ENCODE data around the gene TSR3.

TSR3 gene

GRCh38 chr16:1308036-1308976 is 43.4 kb downstream of the TSR3 start:
- peak; percentile 76 for DNase-seq (ENCODE audit: low read depth)

DNA sequence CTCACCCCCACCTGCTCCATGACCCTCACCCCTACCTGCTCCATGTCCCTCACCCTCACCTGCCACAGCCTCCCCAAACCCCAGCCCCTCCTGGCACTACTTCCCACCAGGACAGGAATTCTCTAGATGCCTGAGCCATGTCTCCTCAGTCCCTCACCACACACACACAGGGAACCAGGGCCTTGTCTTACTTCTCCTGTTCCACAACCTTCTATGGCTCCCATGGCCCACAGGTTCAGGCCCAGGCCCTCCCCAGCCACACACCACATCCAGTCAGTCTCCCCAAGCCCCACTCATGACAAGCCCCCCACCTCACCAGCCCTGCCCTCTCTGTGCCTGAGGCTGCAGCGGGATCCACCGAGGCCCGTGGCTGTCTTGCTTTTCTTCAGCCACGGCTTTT is 45.3 kb downstream of the TSR3 start:
- no peak for DNase-seq (ENCODE audit: low read depth)

GRCh38 chr16:1305823-1306222 is 45.9 kb downstream of the TSR3 start:
- no peak for DNase-seq (ENCODE audit: low read depth)

DNA sequence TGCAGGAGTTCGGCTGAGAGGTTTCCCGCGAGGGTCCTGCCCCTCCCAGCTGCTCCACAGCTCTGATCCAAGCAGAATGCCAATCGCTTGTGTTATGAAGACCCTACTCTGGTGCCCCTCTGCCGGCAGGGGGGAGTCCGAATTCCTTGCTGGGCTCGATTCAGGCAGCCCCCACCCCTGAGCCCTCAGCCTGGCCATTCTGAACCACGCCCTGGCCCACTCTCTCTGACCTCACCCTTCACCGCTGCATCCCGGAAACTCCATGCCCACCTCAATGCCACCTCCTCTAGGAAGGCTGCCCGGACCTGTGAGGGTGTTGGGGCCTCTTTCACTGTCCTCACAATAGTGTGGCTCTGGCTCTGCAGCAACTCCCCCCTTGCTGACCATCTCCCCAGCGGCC is 50.1 kb downstream of the TSR3 start:
- DNase-seq (ENCODE audit: low read depth) = no peak

- DNase-seq (ENCODE audit: low read depth) = no peak
Measured at GRCh38 chr16:1300664-1301476, 50.8 kb downstream of the TSR3 start.

GRCh38 chr16:1299868-1300203 is 51.8 kb downstream of the TSR3 start:
- DNase-seq (ENCODE audit: low read depth) = no peak

Data from amniotic epithelial cell (primary cell).